ENCODE data around the gene CSN1S1. TPM values are rescaled to one million over a fixed set of nuclear protein-coding genes. Genes with fewer than 3 reads are reported as not detected.

The CSN1S1 gene
- total and polyA plus RNA-seq, 2 experiments from 2014 or later = 0.21 TPM; not detected in 1

DNA sequence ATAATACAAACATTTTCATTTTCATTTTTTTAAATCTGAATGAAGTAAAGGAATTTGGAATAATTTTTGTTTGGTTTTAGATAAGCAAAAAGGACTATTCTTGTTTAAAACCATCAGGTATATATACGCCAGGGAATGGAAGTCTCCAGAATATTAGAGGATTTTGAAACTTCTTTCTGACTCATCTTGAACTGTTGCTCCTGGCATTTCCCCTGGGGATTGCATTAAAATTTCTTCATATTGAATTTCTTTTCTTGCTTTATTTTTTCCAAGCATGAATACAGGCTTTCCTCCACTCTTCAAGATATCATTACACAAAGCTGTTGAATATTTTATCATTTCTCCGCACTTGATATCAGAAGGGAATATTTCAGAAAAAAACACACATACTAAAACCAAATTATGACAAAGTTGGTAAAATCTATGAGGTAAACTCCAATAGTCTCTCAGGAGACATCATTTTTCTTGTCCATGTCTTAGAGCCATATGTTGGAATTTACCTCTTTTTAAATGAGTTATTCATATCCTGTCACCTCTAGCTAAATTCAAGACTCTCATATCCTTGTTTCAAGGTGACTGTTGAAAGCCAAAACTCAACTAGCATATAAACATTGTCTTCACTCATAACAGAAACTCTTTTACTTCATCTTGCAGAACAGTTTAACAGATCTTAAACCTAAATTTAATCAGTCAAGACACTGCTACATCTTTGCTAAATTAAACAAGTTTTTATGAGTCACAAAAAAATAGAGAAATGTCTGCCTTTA, 20.7 kb upstream of the CSN1S1 start:
- H3K4me3 ChIP-seq = no peak overlapping the region
- no peak overlapping the region for H2AFZ ChIP-seq
- no peaks in the 10 kb centered on the region for H3K27me3 Mint-ChIP-seq (ENCODE audit: insufficient read depth, low read depth, poor library complexity)
- H3F3A ChIP-seq (replicated peaks; ENCODE audit: low read depth) = no peaks in the 10 kb centered on the region
- no peak overlapping the region for H3K27ac Mint-ChIP-seq
- no peaks in the 10 kb centered on the region for H3K27me3 ChIP-seq (ENCODE audit: insufficient read depth)
- TF ChIP-seq STAT1 (IDR thresholded peaks at IDR 0.05; ENCODE audit: unreplicated experiment) = no peak
- TF ChIP-seq, protein P1, sequence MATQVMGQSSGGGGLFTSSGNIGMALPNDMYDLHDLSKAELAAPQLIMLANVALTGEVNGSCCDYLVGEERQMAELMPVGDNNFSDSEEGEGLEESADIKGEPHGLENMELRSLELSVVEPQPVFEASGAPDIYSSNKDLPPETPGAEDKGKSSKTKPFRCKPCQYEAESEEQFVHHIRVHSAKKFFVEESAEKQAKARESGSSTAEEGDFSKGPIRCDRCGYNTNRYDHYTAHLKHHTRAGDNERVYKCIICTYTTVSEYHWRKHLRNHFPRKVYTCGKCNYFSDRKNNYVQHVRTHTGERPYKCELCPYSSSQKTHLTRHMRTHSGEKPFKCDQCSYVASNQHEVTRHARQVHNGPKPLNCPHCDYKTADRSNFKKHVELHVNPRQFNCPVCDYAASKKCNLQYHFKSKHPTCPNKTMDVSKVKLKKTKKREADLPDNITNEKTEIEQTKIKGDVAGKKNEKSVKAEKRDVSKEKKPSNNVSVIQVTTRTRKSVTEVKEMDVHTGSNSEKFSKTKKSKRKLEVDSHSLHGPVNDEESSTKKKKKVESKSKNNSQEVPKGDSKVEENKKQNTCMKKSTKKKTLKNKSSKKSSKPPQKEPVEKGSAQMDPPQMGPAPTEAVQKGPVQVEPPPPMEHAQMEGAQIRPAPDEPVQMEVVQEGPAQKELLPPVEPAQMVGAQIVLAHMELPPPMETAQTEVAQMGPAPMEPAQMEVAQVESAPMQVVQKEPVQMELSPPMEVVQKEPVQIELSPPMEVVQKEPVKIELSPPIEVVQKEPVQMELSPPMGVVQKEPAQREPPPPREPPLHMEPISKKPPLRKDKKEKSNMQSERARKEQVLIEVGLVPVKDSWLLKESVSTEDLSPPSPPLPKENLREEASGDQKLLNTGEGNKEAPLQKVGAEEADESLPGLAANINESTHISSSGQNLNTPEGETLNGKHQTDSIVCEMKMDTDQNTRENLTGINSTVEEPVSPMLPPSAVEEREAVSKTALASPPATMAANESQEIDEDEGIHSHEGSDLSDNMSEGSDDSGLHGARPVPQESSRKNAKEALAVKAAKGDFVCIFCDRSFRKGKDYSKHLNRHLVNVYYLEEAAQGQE (IDR thresholded peaks at IDR 0.05; ENCODE audit: unreplicated experiment) = no peak
- no peak for TF ChIP-seq EZH2 (IDR thresholded peaks at IDR 0.05; ENCODE audit: low read depth, unreplicated experiment)
- TF ChIP-seq JUNB (IDR thresholded peaks at IDR 0.05; ENCODE audit: unreplicated experiment) = no peak
- TF ChIP-seq CREB1 (CRISPR knock-in tag; IDR thresholded peaks at IDR 0.05; ENCODE audit: low read depth) = no peak
- TF ChIP-seq ZNF331 (CRISPR knock-in tag; IDR thresholded peaks at IDR 0.05; ENCODE audit: low read depth) = no peak
- TF ChIP-seq, protein P2, sequence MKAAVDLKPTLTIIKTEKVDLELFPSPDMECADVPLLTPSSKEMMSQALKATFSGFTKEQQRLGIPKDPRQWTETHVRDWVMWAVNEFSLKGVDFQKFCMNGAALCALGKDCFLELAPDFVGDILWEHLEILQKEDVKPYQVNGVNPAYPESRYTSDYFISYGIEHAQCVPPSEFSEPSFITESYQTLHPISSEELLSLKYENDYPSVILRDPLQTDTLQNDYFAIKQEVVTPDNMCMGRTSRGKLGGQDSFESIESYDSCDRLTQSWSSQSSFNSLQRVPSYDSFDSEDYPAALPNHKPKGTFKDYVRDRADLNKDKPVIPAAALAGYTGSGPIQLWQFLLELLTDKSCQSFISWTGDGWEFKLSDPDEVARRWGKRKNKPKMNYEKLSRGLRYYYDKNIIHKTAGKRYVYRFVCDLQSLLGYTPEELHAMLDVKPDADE (IDR thresholded peaks at IDR 0.05) = no peak
- TF ChIP-seq POLR2AphosphoS5 (IDR thresholded peaks at IDR 0.05; ENCODE audit: low read depth) = no peak
- no peak for TF ChIP-seq EZH2phosphoT487 (IDR thresholded peaks at IDR 0.05; ENCODE audit: unreplicated experiment)
- TF ChIP-seq, protein P3, sequence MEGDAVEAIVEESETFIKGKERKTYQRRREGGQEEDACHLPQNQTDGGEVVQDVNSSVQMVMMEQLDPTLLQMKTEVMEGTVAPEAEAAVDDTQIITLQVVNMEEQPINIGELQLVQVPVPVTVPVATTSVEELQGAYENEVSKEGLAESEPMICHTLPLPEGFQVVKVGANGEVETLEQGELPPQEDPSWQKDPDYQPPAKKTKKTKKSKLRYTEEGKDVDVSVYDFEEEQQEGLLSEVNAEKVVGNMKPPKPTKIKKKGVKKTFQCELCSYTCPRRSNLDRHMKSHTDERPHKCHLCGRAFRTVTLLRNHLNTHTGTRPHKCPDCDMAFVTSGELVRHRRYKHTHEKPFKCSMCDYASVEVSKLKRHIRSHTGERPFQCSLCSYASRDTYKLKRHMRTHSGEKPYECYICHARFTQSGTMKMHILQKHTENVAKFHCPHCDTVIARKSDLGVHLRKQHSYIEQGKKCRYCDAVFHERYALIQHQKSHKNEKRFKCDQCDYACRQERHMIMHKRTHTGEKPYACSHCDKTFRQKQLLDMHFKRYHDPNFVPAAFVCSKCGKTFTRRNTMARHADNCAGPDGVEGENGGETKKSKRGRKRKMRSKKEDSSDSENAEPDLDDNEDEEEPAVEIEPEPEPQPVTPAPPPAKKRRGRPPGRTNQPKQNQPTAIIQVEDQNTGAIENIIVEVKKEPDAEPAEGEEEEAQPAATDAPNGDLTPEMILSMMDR (conservative IDR thresholded peaks at IDR 0.05; ENCODE audit: low read depth in 2 of 2) = no peak
- TF ChIP-seq NANOG (IDR thresholded peaks at IDR 0.05; ENCODE audit: borderline replicate concordance) = no peak
- no peak for TF ChIP-seq ZNF114 (CRISPR knock-in tag; IDR thresholded peaks at IDR 0.05)
- TF ChIP-seq, protein P4, sequence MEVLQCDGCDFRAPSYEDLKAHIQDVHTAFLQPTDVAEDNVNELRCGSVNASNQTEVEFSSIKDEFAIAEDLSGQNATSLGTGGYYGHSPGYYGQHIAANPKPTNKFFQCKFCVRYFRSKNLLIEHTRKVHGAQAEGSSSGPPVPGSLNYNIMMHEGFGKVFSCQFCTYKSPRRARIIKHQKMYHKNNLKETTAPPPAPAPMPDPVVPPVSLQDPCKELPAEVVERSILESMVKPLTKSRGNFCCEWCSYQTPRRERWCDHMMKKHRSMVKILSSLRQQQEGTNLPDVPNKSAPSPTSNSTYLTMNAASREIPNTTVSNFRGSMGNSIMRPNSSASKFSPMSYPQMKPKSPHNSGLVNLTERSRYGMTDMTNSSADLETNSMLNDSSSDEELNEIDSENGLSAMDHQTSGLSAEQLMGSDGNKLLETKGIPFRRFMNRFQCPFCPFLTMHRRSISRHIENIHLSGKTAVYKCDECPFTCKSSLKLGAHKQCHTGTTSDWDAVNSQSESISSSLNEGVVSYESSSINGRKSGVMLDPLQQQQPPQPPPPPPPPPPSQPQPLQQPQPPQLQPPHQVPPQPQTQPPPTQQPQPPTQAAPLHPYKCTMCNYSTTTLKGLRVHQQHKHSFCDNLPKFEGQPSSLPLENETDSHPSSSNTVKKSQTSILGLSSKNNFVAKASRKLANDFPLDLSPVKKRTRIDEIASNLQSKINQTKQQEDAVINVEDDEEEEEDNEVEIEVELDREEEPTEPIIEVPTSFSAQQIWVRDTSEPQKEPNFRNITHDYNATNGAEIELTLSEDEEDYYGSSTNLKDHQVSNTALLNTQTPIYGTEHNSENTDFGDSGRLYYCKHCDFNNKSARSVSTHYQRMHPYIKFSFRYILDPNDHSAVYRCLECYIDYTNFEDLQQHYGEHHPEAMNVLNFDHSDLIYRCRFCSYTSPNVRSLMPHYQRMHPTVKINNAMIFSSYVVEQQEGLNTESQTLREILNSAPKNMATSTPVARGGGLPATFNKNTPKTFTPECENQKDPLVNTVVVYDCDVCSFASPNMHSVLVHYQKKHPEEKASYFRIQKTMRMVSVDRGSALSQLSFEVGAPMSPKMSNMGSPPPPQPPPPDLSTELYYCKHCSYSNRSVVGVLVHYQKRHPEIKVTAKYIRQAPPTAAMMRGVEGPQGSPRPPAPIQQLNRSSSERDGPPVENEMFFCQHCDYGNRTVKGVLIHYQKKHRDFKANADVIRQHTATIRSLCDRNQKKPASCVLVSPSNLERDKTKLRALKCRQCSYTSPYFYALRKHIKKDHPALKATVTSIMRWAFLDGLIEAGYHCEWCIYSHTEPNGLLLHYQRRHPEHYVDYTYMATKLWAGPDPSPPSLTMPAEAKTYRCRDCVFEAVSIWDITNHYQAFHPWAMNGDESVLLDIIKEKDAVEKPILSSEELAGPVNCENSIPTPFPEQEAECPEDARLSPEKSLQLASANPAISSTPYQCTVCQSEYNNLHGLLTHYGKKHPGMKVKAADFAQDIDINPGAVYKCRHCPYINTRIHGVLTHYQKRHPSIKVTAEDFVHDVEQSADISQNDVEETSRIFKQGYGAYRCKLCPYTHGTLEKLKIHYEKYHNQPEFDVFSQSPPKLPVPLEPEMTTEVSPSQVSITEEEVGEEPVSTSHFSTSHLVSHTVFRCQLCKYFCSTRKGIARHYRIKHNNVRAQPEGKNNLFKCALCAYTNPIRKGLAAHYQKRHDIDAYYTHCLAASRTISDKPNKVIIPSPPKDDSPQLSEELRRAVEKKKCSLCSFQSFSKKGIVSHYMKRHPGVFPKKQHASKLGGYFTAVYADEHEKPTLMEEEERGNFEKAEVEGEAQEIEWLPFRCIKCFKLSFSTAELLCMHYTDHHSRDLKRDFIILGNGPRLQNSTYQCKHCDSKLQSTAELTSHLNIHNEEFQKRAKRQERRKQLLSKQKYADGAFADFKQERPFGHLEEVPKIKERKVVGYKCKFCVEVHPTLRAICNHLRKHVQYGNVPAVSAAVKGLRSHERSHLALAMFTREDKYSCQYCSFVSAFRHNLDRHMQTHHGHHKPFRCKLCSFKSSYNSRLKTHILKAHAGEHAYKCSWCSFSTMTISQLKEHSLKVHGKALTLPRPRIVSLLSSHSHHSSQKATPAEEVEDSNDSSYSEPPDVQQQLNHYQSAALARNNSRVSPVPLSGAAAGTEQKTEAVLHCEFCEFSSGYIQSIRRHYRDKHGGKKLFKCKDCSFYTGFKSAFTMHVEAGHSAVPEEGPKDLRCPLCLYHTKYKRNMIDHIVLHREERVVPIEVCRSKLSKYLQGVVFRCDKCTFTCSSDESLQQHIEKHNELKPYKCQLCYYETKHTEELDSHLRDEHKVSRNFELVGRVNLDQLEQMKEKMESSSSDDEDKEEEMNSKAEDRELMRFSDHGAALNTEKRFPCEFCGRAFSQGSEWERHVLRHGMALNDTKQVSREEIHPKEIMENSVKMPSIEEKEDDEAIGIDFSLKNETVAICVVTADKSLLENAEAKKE (CRISPR knock-in tag; IDR thresholded peaks at IDR 0.05) = no peak
- ATAC-seq = no peak
- H3K4me3 Mint-ChIP-seq = no peak overlapping the region
- DNase-seq (ENCODE audit: low spot score) = no peak
- no peaks in the 10 kb centered on the region for H3K9me3 Mint-ChIP-seq
- H3K27ac ChIP-seq (ENCODE audit: low read depth) = no peak overlapping the region
- no peaks in the 10 kb centered on the region for H3K4me1 Mint-ChIP-seq
- H3K4me1 ChIP-seq (ENCODE audit: insufficient read depth) = no peaks in the 10 kb centered on the region
- H3K79me2 ChIP-seq (replicated peaks; ENCODE audit: insufficient read depth) = no peaks in the 10 kb centered on the region
- no peaks in the 10 kb centered on the region for H3K36me3 ChIP-seq (ENCODE audit: insufficient read depth)
- H4K20me1 ChIP-seq (replicated peaks; ENCODE audit: insufficient read depth) = no peaks in the 10 kb centered on the region
- no peaks in the 10 kb centered on the region for H3K9me2 ChIP-seq (ENCODE audit: insufficient read depth)
- no peaks in the 10 kb centered on the region for H3K36me3 Mint-ChIP-seq (ENCODE audit: low read depth)
- no peak overlapping the region for H3K4me2 ChIP-seq
